Myocyte (in vitro differentiated cells): ENCODE measurements around the gene PTPRD. TPM values are rescaled to one million over a fixed set of nuclear protein-coding genes. Genes with fewer than 3 reads are reported as not detected.

Experiments used
- DNase-seq: peaks from one replicate; pipeline ENCODE4 v3.0.0-alpha.2; 2012; ENCODE audit warnings: low read depth
- total RNA-seq: library from RNA; depleted of rRNA; stranded (reverse); fragments of >200 nt; gene quantifications from 2 replicates; pipeline ENCODE4 v1.2.3, GENCODE V29; 2014

Gene PTPRD
- total RNA-seq, 1 donor from 2014 or later = not detected

GRCh38 chr9:9774471-9774870 is 838.3 kb downstream of the PTPRD start:
- no peak for DNase-seq

GRCh38 chr9:9771314-9771713 is 841.5 kb downstream of the PTPRD start:
- DNase-seq = no peak

GRCh38 chr9:9764821-9765220 is 848.0 kb downstream of the PTPRD start:
- no peak for DNase-seq

GRCh38 chr9:9754186-9754585 is 858.6 kb downstream of the PTPRD start:
- DNase-seq = no peak

GRCh38 chr9:9753266-9753665 is 859.5 kb downstream of the PTPRD start:
- DNase-seq = no peak

GRCh38 chr9:9752722-9753121 is 860.1 kb downstream of the PTPRD start:
- no peak for DNase-seq

GRCh38 chr9:9751996-9752395 is 860.8 kb downstream of the PTPRD start:
- DNase-seq = no peak

- no peak for DNase-seq
These were observed 862.1 kb downstream of the PTPRD start for GRCh38 chr9:9750719-9751118.

- DNase-seq = no peak
These were observed 863.2 kb downstream of the PTPRD start for GRCh38 chr9:9749591-9749990.

GRCh38 chr9:9747787-9748186 is 865.0 kb downstream of the PTPRD start:
- DNase-seq = no peak

- no peak for DNase-seq
These were observed 866.0 kb downstream of the PTPRD start for GRCh38 chr9:9746826-9747225.

- DNase-seq = no peak
These were observed 869.0 kb downstream of the PTPRD start for GRCh38 chr9:9743822-9744221.

- DNase-seq = no peak
These were observed 882.6 kb downstream of the PTPRD start for GRCh38 chr9:9730174-9730573.

- no peak for DNase-seq
These were observed 883.7 kb downstream of the PTPRD start for GRCh38 chr9:9729082-9729481.

GRCh38 chr9:9719373-9720112 is 893.3 kb downstream of the PTPRD start:
- DNase-seq = no peak

- DNase-seq = no peak
These were observed 894.1 kb downstream of the PTPRD start for GRCh38 chr9:9718691-9719090.

GRCh38 chr9:9679433-9679832 is 933.4 kb downstream of the PTPRD start:
- DNase-seq = no peak

- DNase-seq = no peak
These were observed 938.3 kb downstream of the PTPRD start for GRCh38 chr9:9674461-9674860.

- DNase-seq = no peak
These were observed 942.3 kb downstream of the PTPRD start for GRCh38 chr9:9670454-9670853.

- DNase-seq = no peak
These were observed 967.8 kb downstream of the PTPRD start for GRCh38 chr9:9645006-9645405.

- no peak for DNase-seq
These were observed 981.5 kb downstream of the PTPRD start for GRCh38 chr9:9631284-9631683.

- no peak for DNase-seq
These were observed 987.6 kb downstream of the PTPRD start for GRCh38 chr9:9625248-9625647.

GRCh38 chr9:9623506-9623905 is 989.3 kb downstream of the PTPRD start:
- DNase-seq = no peak
